ENCODE measurements around the gene DNAJB11.

- TF ChIP-seq CTCF (IDR thresholded peaks at IDR 0.05) (no peak), POLR2A (IDR thresholded peaks at IDR 0.05) (no peak)
Observed at GRCh38 chr3:186530415-186530814, 40.1 kb upstream of the DNAJB11 start.
